SK-N-SH (cell line): ENCODE data around the gene APOD. TPM values are rescaled to one million over a fixed set of nuclear protein-coding genes. Genes with fewer than 3 reads are reported as not detected.
"Not testable (repeated sequence)": the region's sequence is repeated elsewhere in the genome, so short reads cannot be mapped to it uniquely, and the experiment has no call there.

Source experiments
- CTCF ChIA-PET: fragments of 300-600, 350-600 bp; formaldehyde crosslinking; extraction: SDS; loops from one replicate; lab custom pipeline; 2021; lab: Yijun Ruan, JAX
- POLR2A ChIA-PET: fragments of 350-600 bp; sonication (Branson Sonifier 250); formaldehyde crosslinking; extraction: SDS; loops from one replicate; lab custom pipeline; 2020; ENCODE audit warnings: antibody characterized with exemption, inconsistent platforms; lab: Yijun Ruan, JAX
- DNase-seq: peaks from one replicate; pipeline ENCODE4 v3.0.0; 2012
- H2AFZ ChIP-seq: fragments of 200-600 bp; sonication (generic); 2 replicates; pipeline ENCODE4 v1.8.1; 2016; ENCODE audit warnings: antibody characterized with exemption, mild to moderate bottlenecking, low read depth
- H3F3A ChIP-seq: fragments of 200-600 bp; sonication (generic); replicated peaks from 2 replicates; pipeline ENCODE3; 2016; ENCODE audit warnings: antibody characterized with exemption, mild to moderate bottlenecking; ENCODE audit not compliant: insufficient read depth
- H3K27ac ChIP-seq, 2 experiments: fragments of 200-500 bp in 1 of 2; fragments of 200-600 bp in 1 of 2; sonication (Bioruptor generic) in 1 of 2; sonication (generic), shearing (Covaris generic) in 1 of 2; 2 replicates each; pipeline versions ENCODE4 v1.5.1 to v1.6.1; 2014 to 2016; ENCODE audit warnings: low read depth in 2 of 2, inconsistent platforms in 1 of 2, low read length in 1 of 2, mild to moderate bottlenecking in 1 of 2, mixed read lengths in 1 of 2
- H3K27me3 ChIP-seq: fragments of 200-600 bp; sonication (generic), shearing (Covaris generic); 2 replicates; pipeline ENCODE4 v1.6.1; 2016; ENCODE audit warnings: mixed run types; ENCODE audit not compliant: insufficient read depth
- H3K36me3 ChIP-seq, 2 experiments: fragments of 200-500 bp in 1 of 2; fragments of 200-600 bp in 1 of 2; sonication (Bioruptor generic) in 1 of 2; sonication (generic) in 1 of 2; replicated peaks in 1 of 2; 2 replicates each; pipeline versions ENCODE3 to v1.5.1; 2014 to 2016; ENCODE audit warnings: low read length in 1 of 2, mild to moderate bottlenecking in 1 of 2; ENCODE audit not compliant: insufficient read depth in 2 of 2, control insufficient read depth in 1 of 2
- H3K4me1 ChIP-seq, 2 experiments: fragments of 200-500 bp in 1 of 2; fragments of 200-600 bp in 1 of 2; sonication (Bioruptor generic) in 1 of 2; sonication (generic), shearing (Covaris generic) in 1 of 2; 2 replicates each; pipeline versions ENCODE4 v1.5.1 to v1.6.1; 2014 to 2016; ENCODE audit warnings: low read depth in 1 of 2, low read length in 1 of 2, mixed run types in 1 of 2; ENCODE audit not compliant: insufficient read depth in 2 of 2, control insufficient read depth in 1 of 2
- H3K4me2 ChIP-seq: fragments of 200-600 bp; sonication (generic), shearing (Covaris generic); 2 replicates; pipeline ENCODE4 v1.6.1; 2017; ENCODE audit warnings: mixed run types
- H3K4me3 ChIP-seq, 2 experiments: fragments of 200-500 bp in 1 of 2; fragments of 200-600 bp in 1 of 2; sonication (Bioruptor generic) in 1 of 2; sonication (generic), shearing (Covaris generic) in 1 of 2; 2 replicates each; pipeline versions ENCODE4 v1.5.1 to v1.8.1; 2014 to 2016; ENCODE audit warnings: low read depth in 2 of 2, inconsistent platforms in 1 of 2, low read length in 1 of 2, mild to moderate bottlenecking in 1 of 2, mixed read lengths in 1 of 2, moderate library complexity in 1 of 2
- H3K79me2 ChIP-seq: fragments of 200-600 bp; sonication (generic); 2 replicates; pipeline ENCODE4 v1.8.1; 2017; ENCODE audit warnings: mild to moderate bottlenecking; ENCODE audit not compliant: insufficient read depth
- H3K9ac ChIP-seq: fragments of 200-600 bp; sonication (generic); 2 replicates; pipeline ENCODE4 v1.6.1; 2017; ENCODE audit warnings: mixed run types
- H3K9me2 ChIP-seq: fragments of 200-600 bp; sonication (generic); 2 replicates; pipeline ENCODE4 v1.6.1; 2017; ENCODE audit warnings: mixed run types
- H3K9me3 ChIP-seq: fragments of 200-600 bp; sonication (generic); 2 replicates; pipeline ENCODE4 v1.6.1; 2017; ENCODE audit warnings: mixed run types, mild to moderate bottlenecking, moderate library complexity
- H4K20me1 ChIP-seq: fragments of 200-600 bp; sonication (generic); 2 replicates; pipeline ENCODE4 v1.6.1; 2017; ENCODE audit warnings: mild to moderate bottlenecking, mixed run types; ENCODE audit not compliant: insufficient read depth
- WGBS: methylation state at CpG from one replicate; pipeline ENCODE4 v1.1.6; 2017; ENCODE audit warnings: low lambda C conversion rate; 5-methylcytosine and 5-hydroxymethylcytosine counted together
- polyA plus RNA-seq, 3 experiments: library from polyadenylated mRNA; depleted of rRNA; stranded (reverse); fragments of >200 nt; gene quantifications; 2 replicates each; pipeline ENCODE4 v1.2.3, GENCODE V29; 2012

APOD gene
- polyA plus RNA-seq, 1 of the 3 experiments (the other 2 are of a cell fraction), result 0.05 TPM

- H3K9me3 ChIP-seq, H3K4me2 ChIP-seq, DNase-seq, H3K9ac ChIP-seq, H3K9me2 ChIP-seq, H3K27me3 ChIP-seq, H3K36me3 ChIP-seq, H4K20me1 ChIP-seq, H3K4me3 ChIP-seq, CTCF ChIA-PET, H2AFZ ChIP-seq, H3F3A ChIP-seq, H3K4me1 ChIP-seq, POLR2A ChIA-PET, H3K79me2 ChIP-seq, H3K27ac ChIP-seq: not testable (repeated sequence)
- 74% methylated on average over 11 of the region's 32 CpGs for WGBS
Measured at GRCh38 chr3:195630086-195630917, 46.6 kb upstream of the APOD start.

- POLR2A ChIA-PET, H3K9ac ChIP-seq, H3K4me2 ChIP-seq, DNase-seq, H3F3A ChIP-seq, H4K20me1 ChIP-seq, H3K4me1 ChIP-seq, H3K36me3 ChIP-seq, H3K79me2 ChIP-seq, H3K27me3 ChIP-seq, H3K4me3 ChIP-seq, H2AFZ ChIP-seq, H3K27ac ChIP-seq, H3K9me3 ChIP-seq, H3K9me2 ChIP-seq, CTCF ChIA-PET: not testable (repeated sequence)
- 44% methylated on average over 3 of the region's 7 CpGs for WGBS
Measured at GRCh38 chr3:195629682-195630081, 45.9 kb upstream of the APOD start.

- H4K20me1 ChIP-seq, H2AFZ ChIP-seq, H3K4me3 ChIP-seq, H3K4me2 ChIP-seq, CTCF ChIA-PET, H3K4me1 ChIP-seq, H3K27ac ChIP-seq, H3K79me2 ChIP-seq, POLR2A ChIA-PET, H3K9me2 ChIP-seq, H3K9ac ChIP-seq, H3F3A ChIP-seq, H3K27me3 ChIP-seq, H3K9me3 ChIP-seq, H3K36me3 ChIP-seq, DNase-seq: not testable (repeated sequence)
- 83% methylated on average over 19 of the region's 23 CpGs for WGBS
Measured at GRCh38 chr3:195628386-195628920, 44.7 kb upstream of the APOD start.

GRCh38 chr3:195627515-195628385 lies 44.0 kb upstream of the APOD start:
- CTCF ChIA-PET, H3K4me3 ChIP-seq, H3K79me2 ChIP-seq, POLR2A ChIA-PET, H3K27ac ChIP-seq, H3K4me2 ChIP-seq, H4K20me1 ChIP-seq, H2AFZ ChIP-seq, H3K9me2 ChIP-seq, H3K4me1 ChIP-seq, H3K9ac ChIP-seq, DNase-seq, H3F3A ChIP-seq, H3K36me3 ChIP-seq, H3K27me3 ChIP-seq, H3K9me3 ChIP-seq: not testable (repeated sequence)
- WGBS, result 83% methylated on average over 24 of the region's 30 CpGs

- DNase-seq, H3K9me3 ChIP-seq, H3K27ac ChIP-seq, H3K27me3 ChIP-seq, H3K79me2 ChIP-seq, H3F3A ChIP-seq, H3K9ac ChIP-seq, H3K9me2 ChIP-seq, H3K36me3 ChIP-seq, H2AFZ ChIP-seq, H4K20me1 ChIP-seq, CTCF ChIA-PET, H3K4me1 ChIP-seq, POLR2A ChIA-PET: not testable (repeated sequence)
- Histone ChIP-seq H3K4me2 (0 out of 2 replicates have a peak overlapping the region, but pooled peaks have one; percentile 24), H3K4me3 (peak overlapping the region in 1 of 2 experiments; percentile 19; a peak in 1 of 4 replicates)
- WGBS, result 4% methylated on average over 11 of the region's 62 CpGs
Measured at GRCh38 chr3:195624603-195625560, 41.1 kb upstream of the APOD start.
